NCI-H146 (cell line): ENCODE results near the gene POFUT1.
"Not testable (repeated sequence)": the region's sequence is repeated elsewhere in the genome, so short reads cannot be mapped to it uniquely, and the experiment has no call there.

Experiments
- DNase-seq: peaks from one replicate; lab custom pipeline; 2025; lab: John Stamatoyannopoulos, UW

Gene POFUT1

DNA sequence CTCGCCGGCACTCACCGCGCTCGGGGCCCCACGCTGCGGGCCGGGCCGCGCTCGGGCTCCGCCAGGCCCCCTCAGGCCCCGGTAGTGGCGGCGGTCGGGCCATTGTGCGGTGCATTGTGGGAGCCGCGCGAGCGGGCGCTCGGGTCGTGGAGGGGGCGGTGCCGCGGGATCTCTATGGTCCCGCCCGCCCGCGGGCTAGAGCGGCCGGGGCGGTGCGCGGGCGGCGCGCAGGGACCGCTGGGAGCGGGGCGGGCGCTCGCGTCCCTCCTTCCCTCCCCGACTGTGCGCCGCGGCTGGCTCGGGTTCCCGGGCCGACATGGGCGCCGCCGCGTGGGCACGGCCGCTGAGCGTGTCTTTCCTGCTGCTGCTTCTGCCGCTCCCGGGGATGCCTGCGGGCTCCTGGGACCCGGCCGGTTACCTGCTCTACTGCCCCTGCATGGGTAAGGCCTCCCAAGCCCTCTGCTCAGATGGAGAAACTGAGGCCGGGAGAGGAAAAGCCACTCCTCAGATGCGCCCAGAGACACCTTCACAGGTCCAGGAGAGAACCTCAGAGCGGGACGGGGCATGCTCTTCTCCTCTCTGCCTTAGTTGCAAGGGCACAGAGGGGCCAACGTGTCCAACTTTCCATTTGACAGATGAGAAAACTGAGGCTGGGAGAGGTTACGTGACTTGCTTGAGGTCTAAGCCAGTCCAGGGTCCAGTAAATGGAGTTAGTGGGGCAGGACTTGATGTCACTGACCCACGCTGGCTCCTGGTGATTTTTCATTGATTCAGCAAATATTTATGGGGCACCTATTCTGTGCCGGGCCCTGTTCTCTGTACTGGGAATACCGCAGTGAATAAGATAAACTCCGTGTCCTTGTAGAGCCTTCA, at the start of gene POFUT1, which contains the start of gene PLAGL2:
Gene POFUT1 (plus strand): TSS at position 255 of the 873 bp plus-strand sequence. CDS start 62 bp downstream, at position 317.
Gene PLAGL2 (minus strand): TSS at position 118 of the 873 bp plus-strand sequence. CDS start 5,565 bp downstream, outside the sequence.
- DNase-seq = peak; percentile 93

DNA sequence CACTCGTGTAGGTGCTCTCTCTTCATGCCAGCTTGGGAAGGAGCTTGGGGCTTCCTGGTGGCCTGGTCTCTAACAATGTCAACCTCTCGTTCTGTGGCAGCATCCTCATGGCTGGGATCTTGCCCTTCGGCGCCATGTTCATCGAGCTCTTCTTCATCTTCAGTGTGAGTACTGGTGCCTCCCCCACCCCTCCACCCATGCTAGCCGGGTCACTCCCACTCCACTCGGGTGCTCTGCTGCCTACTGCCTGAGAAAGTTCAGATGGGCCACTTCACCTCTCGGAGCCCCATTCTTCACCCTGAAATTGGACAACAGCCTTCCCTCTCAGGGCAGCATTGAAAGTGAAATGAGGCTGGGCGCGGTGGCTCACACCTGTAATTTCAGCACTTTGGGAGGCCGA, 49.3 kb upstream of the POFUT1 start:
- no peak for DNase-seq

DNA sequence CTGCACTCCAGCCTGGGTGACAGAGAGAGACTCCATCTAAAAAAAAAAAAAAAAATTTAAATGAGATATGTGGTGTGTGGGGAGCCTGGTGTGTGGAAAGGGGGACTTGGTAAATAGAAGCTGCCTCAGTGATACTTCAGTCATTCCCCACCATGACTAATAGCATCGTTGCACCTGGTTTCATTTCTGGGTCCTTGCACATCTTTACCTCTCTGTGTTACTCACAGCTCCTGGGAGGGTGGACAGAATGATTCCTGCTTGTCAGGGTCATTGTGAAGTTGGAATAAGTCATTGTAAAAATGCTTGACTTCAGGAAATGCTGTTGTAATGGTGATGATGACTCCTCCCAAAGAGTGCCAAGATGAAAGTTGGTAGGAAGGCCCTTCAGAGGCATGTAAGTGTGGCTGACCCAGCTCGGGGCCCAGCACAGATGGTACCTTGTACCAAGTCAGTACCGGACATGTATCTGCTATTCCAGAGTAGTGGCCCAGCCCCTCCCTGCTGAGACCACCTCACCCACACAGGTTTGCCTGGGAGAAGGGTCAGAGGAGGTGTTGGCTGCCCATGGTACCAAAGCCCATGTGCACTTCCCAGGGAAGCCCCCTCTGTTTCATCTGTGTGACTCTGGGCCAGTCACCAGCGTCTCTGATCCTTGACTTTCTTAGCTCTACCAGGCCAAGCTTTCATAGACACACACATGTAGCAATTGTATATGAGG, 48.6 kb upstream of the POFUT1 start:
- DNase-seq = no peak

DNA sequence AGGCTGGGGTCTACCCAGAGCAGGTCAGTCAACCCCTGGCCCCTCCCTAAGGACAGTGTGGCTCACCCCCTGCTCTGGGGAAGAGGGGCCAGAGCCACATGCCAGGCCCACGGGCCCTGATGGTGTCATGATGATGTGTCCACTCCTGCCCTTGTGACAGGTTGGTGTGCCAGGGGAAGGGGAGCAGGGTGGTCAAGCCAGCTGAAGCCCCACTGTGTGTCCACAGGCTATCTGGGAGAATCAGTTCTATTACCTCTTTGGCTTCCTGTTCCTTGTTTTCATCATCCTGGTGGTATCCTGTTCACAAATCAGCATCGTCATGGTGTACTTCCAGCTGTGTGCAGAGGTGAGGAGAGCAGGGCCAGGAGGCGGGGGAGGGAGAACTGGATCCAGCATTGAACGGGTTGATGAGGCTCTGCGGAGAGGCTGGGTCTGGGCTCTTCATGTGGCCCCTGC, 47.9 kb upstream of the POFUT1 start:
- DNase-seq = no peak

DNA sequence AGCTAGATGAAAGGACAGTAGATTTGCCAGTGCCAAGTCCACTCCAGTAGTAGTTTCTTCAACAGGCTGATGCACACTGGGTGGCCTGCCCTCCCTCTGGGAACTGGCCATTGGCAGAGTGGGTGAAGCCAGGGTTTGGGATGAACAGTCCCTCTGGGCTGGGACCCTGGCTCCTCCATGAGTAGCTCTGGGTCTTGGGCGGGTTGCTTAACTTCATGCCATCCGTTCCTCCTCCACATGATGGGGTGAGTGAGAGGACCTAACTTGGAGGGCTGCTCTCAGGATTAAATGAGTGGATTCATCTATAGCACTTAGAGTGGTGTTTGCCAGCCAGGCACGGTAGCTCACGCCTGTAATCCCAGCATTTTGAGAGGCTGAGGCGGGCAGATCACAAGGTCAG, 47.3 kb upstream of the POFUT1 start:
- DNase-seq = no peak

DNA sequence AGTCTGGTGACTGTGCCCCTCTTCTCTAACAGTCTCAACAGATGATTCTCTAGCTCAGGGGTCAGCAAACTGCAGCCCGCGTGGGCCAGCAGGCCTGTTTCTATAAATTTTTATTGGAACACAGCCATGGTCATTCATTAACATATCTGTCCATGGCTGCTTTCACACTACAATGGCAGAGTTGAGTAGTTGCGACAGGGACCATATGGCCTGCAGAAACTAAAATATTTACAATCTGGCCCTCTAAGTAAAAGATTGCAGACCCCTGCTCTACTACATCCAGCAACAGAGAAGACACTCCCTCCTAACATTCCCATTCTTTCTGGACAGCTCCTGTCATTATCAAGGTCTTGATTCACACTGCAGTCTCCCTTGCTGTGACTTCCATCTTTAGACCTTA, 45.3 kb upstream of the POFUT1 start:
- no peak for DNase-seq

DNA sequence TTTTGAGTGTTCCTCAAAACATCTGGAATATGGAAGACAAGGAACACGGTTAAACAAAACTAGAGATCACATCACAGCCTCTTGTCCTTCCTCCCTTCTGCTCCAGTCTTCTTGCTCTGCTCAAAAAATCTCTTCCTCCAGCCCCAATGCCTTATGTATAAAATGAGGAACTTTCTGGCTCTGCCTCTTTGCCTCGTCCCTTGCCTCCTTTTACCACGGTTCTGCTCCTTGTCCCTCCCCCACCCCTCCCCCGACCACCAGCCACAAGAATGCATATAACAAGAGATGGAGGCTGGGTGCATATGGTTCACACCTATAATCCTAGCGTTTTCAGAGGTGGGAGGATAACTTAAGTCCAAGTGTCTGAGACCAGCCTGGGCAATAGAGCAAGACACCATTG, 43.7 kb upstream of the POFUT1 start:
- DNase-seq = no peak

DNA sequence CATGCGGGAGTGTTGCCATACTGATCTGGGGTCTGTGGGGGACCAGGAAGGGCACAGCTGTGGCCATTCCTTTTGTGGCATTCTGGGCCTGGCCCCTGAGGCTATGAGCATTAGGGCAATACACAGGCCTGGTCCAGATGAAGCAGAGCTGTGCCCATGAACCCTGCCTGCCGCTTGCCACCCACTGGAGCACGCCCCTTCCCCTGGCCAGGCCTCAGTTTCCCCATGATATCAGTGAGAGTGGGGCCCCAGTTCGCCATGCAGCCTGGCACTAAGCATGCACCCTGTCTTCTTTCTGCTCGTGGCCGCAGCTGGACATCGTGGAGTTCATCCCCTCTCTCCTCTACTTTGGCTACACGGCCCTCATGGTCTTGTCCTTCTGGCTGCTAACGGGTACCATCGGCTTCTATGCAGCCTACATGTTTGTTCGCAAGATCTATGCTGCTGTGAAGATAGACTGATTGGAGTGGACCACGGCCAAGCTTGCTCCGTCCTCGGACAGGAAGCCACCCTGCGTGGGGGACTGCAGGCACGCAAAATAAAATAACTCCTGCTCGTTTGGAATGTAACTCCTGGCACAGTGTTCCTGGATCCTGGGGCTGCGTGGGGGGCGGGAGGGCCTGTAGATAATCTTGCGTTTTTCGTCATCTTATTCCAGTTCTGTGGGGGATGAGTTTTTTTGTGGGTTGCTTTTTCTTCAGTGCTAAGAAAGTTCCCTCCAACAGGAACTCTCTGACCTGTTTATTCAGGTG, 42.5 kb upstream of the POFUT1 start:
- no peak for DNase-seq

DNA sequence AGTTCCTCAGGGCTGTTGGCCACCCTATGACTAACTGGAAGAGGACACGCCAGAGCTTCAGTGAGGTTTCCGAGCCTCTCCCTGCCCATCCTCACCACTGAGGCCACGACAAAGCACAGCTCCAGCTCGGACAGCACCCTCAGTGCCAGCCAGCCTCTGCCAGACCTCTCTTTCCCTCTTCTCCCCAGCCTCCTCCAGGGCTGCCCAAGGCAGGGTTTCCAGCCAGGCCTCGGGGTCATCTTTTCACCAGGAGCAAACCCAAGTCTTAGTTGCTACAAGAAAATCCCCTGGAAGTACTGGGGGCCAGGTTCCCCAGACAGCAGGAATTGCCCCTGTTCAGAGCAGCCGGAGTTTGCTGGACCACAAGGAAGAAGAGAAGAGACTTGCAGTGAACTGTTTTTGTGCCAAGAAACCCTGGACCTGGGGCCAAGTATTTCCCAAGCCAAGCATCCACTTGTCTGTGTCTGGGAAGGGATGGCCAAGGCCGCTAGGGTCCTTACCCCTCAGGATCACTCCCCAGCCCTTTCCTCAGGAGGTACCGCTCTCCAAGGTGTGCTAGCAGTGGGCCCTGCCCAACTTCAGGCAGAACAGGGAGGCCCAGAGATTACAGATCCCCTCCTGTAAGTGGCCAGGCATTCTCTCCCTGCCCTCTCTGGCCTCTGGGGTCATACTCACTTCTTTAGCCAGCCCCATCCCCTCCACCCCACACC, 41.7 kb upstream of the POFUT1 start:
- DNase-seq = no peak

DNA sequence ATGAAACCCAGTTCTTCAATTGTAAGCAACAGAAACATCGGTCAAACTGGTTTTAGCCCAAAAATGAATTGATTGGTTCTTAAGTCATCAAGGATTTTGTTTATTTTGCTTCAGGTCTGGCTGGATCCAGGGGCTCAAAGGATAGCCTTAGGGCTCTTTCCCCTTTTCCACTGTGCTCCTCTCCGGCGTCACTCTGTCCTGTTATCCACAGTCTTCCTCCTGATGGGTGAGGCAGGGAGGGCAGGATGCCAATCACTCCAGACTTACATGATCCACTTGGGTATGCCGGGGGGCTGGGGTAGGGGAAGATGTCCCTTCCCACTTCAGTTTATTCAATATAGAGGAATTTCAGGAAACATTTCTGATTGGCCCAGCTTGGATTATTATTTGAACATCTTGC, 40.1 kb upstream of the POFUT1 start:
- DNase-seq = no peak

DNA sequence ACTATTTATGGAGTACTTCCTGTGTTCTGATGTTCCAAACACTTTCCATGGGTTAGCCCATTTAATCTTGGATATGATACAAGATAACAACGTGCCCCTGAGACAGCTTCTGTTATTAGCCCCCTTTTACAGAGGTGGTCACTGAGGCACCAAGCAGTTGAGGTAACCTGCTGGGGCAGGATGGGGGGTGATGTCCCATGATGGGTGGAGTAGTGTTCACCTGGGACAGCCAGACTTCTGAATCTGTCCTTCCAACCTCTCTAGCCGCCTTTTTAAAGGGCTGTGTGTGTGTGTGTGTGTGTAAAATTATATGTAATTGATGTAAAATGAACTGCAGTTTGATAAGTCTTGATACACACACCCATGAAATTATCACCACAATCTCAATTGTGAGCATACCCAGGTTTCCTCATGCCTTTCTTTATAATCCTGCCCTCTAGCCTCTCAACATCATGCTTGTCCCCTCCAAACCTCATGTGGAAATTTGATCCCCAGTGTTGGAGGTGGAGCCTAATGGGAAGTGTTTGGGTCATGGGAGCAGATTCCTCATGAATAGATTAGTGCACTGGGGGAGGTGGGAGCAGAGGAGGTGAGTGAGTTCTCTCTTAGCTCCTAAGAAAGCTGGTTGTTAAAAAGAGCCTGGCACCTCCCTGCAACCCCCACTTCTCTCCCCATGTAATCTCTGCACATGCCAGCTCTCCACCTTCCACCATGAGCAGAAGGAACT, 39.3 kb upstream of the POFUT1 start:
- DNase-seq = peak; percentile 15

DNA sequence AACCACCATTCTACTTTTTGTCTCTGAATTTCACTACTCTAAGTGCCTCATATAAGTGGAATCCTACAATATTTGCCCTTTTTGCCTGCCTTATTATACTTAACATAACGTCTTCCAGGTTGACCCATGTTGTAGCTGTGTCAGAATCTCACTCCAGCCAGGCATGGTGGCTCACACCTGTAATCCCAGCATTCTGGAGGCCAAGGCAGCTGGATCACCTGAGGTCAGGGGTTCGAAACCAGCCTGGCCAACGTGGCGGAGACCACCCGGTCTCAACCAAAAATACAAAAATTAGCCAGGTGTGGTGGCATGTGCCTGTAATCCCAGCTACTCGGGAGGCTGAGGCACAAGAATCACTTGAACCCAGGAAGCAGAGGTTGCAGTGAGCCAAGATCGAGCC, 30.0 kb upstream of the POFUT1 start:
- DNase-seq = not testable (repeated sequence)

DNA sequence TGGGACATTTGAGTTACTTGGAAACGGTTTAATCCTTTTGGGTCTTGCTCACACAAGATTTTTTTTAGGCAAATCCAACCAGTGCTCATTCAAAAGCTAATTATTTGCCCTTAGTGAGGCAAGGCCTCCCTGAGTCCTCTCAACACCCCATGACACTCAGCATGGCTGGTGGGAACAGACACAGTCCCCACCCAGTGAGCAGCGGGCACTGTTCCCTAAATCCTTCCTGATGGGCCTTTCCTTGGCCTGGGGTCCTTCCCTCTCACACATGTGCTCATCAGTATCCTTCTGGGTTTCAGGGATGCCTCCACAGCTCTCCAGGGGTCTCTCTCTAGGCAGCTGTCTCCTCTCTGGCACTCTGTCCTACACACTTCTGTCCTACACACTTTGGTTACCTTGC, 28.2 kb upstream of the POFUT1 start:
- DNase-seq = no peak

DNA sequence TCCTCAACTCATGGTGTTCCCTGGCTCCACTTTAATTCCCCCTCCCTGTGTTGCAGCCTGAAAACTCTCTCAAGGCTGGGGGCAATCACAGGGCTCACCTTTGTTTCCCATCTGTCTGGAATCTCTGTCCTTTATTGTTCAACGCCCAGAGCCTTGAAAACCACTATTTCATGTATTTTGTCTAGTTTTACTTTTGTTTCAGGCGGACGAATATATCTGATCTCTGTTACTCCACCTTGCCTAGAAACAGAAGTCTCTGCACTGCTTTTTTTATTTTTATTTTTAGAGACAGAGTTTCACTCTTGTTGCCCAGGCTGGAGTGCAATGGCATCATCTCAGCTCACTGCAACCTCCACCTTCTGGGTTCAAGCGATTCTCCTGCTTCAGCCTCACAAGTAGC, 27.7 kb upstream of the POFUT1 start:
- DNase-seq = no peak

DNA sequence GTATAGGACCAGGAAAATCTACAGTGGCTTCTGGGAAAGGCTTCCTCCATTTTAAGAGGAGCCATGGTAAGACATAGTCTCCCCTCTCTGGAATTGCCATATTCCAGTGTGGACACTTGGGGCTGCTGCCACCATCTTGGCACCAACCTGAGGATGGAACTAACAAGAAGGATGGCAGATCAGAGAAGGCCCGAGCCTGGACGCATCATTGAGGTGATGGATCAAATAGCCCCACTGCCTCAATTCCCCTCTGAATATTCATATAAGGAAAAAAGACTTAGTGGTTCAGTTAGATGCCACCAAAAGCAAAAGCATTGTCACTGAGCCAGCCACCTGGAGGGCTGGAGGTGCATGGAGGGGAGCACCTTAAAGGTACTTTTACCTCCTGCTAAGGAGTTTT, 26.1 kb upstream of the POFUT1 start:
- no peak for DNase-seq

DNA sequence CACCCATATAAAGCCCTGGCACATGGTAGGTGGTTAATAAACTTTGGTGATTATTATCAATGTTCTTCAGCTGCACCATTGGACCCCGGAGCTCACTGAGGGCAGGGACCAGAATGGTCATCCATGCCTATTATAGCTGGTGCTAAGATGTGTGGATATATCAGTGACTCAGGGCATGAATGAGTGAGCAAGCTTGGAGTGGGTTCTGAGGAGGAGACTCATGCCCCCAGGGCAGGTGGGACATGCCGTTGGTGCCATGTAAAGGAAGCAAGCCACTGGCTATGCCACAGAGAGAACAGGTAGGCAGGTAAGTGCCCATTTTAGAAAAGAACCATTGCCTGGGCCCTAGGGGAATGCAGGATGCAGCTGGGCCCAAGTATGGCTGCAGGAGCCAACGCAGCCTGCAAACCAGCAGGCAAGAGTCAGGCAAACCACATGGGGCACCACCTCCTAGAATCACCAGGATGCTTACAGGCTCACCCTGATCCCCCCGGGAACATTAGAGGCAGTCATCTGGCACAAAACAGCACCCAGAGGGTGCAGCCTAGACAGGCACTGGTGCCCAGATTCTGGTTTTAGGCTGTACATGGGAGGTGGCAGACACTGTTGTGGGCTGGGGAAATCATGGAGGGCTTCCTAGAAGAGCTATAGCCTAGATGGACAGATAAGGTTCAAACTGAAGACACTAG, 23.6 kb upstream of the POFUT1 start:
- DNase-seq = no peak

DNA sequence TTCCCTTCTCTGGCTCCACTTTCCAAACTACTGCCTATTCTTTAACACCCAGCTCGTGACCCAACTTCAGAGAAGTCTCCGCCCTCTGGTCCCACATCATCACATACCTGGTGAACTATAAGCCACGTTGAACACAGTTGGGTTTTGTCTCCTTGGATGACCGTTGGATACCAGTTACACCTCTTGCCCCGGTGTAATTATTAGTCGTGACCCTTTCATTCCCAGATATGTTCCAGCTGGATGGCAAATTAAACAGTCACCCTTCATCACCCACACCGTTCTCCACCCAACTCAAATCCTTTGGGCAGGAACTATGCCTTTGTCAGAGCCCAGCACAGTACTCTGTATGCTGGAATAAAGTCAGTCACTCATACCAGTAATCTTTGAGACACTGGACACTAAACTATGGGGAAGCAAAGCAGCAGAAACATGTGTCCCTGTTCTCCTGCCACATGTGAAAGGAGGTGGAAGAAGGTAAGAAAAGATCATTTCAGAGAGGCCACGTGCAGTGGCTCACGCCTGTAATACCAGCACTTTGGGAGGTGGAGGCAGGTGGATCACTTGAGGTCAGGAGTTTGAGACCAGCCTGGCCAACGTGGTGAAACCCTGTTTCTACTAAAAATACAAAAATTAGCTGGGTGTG, 22.6 kb upstream of the POFUT1 start:
- DNase-seq = no peak

DNA sequence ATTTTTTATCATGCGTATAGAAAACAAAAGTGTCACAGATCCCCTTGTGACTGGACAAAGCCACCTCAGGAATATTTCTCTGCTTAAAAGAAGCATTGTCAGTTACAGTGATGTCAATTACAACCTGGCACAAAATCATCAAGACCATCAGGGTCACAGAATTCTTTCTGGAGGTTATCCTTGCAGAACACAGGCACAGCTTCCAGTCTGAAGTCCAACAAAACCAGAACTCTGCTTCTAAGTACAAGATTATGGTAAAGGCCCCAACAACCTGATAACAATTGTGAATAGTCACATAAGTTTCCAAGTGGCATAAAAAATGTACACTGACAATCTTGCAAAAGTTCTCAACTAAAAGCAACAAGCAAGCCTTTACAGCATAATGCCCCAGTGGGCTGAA, 21.2 kb upstream of the POFUT1 start:
- DNase-seq = no peak

DNA sequence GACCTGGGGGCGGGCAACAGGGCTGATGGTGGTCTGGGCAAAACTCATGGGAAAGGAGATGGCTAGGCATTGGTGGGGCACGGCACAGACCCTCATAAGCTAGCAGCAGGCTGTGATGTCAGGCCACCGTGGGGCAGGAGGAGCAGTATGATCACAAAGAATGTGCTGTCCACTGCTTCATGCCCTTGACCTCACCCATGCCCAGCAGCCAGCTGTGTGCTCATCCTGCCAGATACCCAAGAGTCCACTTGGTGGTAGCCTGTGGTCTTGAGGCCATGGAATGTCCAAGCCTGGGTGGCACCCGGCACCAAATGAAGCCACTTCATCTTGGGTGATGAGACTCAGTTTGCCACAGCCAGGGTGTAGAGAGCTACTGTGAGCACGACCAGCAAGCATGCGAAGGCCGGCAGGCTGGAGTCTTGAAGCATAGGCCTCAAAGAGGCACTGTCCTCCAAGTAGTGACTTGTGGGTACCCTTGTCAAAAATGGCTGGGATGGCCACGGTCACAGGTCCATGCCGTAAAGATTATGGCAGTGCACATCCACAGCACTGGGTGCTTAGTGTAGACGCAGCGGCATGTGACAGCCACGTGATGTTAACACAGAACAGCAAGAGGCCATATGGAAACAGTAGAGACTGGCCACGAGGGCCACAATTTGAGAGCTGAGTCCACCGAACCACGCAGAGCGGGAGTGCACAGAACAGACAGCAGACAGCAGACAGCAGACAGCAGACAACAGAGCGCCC, 19.1 kb upstream of the POFUT1 start:
- no peak for DNase-seq

DNA sequence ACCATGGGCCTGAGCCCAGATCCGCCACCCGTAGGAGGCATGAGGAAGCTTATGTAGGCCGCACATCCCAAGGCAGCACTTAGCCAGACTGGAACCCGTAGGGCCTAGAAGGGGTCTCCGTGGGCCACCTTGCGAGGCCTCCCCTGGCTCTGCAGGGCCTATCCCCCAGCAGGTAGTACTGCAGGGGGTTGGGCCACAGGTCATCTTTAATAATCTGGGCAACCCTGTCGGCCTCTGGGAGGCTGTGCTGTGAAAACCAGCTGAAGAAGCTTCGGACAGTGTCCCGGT, 18.6 kb upstream of the POFUT1 start:
- no peak for DNase-seq
